Hepatocyte (in vitro differentiated cells): ENCODE measurements around the gene TMPRSS3.

Source experiments
- EZH2phosphoT487 ChIP-seq: fragments of 200-600 bp; sonication (generic); IDR thresholded peaks from one replicate; pipeline ENCODE4 v1.6.1; 2018; ENCODE audit warnings: antibody characterized with exemption, mild to moderate bottlenecking, low read depth, moderate library complexity; ENCODE audit not compliant: unreplicated experiment, severe bottlenecking
- TF ChIP-seq, protein P1 (sequence below): fragments of 200-600 bp; sonication (generic); IDR thresholded peaks from 2 replicates; pipeline ENCODE4 v1.5.1; 2016; ENCODE audit warnings: antibody characterized with exemption, mild to moderate bottlenecking; ENCODE audit not compliant: poor library complexity

DNA sequence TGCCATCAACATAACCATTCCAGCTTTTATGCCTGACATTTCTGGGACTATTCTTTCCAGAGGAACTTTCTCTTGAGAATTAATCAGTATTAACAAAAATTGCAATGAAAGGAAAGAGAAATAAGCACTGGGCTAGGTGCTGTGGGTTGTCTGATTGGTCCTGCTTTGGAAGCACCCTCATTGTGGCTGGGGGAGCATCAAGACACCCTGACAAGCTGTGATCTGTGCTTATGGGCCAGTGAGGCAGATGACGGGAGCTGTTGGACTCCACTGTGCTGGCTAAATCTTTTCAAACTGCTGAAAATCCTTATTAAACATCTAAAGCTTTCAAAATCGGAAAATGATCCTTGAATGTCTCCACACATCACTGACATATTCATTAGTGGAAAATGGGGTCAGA is 27.8 kb upstream of the TMPRSS3 start:
- no peak for TF ChIP-seq EZH2phosphoT487
- TF ChIP-seq, protein P1, sequence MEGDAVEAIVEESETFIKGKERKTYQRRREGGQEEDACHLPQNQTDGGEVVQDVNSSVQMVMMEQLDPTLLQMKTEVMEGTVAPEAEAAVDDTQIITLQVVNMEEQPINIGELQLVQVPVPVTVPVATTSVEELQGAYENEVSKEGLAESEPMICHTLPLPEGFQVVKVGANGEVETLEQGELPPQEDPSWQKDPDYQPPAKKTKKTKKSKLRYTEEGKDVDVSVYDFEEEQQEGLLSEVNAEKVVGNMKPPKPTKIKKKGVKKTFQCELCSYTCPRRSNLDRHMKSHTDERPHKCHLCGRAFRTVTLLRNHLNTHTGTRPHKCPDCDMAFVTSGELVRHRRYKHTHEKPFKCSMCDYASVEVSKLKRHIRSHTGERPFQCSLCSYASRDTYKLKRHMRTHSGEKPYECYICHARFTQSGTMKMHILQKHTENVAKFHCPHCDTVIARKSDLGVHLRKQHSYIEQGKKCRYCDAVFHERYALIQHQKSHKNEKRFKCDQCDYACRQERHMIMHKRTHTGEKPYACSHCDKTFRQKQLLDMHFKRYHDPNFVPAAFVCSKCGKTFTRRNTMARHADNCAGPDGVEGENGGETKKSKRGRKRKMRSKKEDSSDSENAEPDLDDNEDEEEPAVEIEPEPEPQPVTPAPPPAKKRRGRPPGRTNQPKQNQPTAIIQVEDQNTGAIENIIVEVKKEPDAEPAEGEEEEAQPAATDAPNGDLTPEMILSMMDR = no peak
